GM23338 (cell line): ENCODE measurements around the gene KIAA1671. TPM values are rescaled to one million over a fixed set of nuclear protein-coding genes. Genes with fewer than 3 reads are reported as not detected.

Source experiments
- ATAC-seq: fragments of 200-7000 bp; cut with Tn5 transposase; 3 replicates; pipeline ENCODE4 v1.9.1; 2020
- DNase-seq: peaks from one replicate; pipeline ENCODE4 v3.0.0-alpha.2; 2015; ENCODE audit warnings: low spot score
- H2AFZ ChIP-seq: fragments of 200-600 bp; sonication (generic); 2 replicates; pipeline ENCODE4 v1.8.0; 2016; ENCODE audit warnings: antibody characterized with exemption, mild to moderate bottlenecking, moderate library complexity
- H3F3A ChIP-seq: fragments of 200-600 bp; sonication (generic); replicated peaks from 2 replicates; pipeline ENCODE4 v1.8.0; 2017; ENCODE audit warnings: antibody characterized with exemption, mixed run types, low read depth
- H3K27ac ChIP-seq: fragments of 200-600 bp; sonication (generic); 2 replicates; pipeline ENCODE4 v1.6.1; 2016; ENCODE audit warnings: low read depth
- H3K27me3 ChIP-seq: fragments of 200-600 bp; sonication (generic); 2 replicates; pipeline ENCODE4 v1.8.0; 2016; ENCODE audit warnings: mild to moderate bottlenecking, mixed run types, moderate library complexity; ENCODE audit not compliant: insufficient read depth
- H3K36me3 ChIP-seq: fragments of 200-600 bp; sonication (generic); 2 replicates; pipeline ENCODE4 v1.8.0; 2016; ENCODE audit warnings: mild to moderate bottlenecking; ENCODE audit not compliant: insufficient read depth
- H3K4me1 ChIP-seq: fragments of 200-600 bp; sonication (generic); 2 replicates; pipeline ENCODE4 v1.8.0; 2016; ENCODE audit warnings: mild to moderate bottlenecking, moderate library complexity; ENCODE audit not compliant: insufficient read depth
- H3K4me2 ChIP-seq: fragments of 200-600 bp; sonication (generic); 2 replicates; pipeline ENCODE4 v1.7.1; 2017; ENCODE audit warnings: mixed run types
- H3K4me3 ChIP-seq: fragments of 200-600 bp; sonication (generic); 2 replicates; pipeline ENCODE4 v1.6.1; 2016; ENCODE audit warnings: mixed run types
- H3K79me2 ChIP-seq: fragments of 200-600 bp; sonication (generic); replicated peaks from 2 replicates; pipeline ENCODE4 v1.8.0; 2017; ENCODE audit warnings: mild to moderate bottlenecking; ENCODE audit not compliant: insufficient read depth
- H3K9me2 ChIP-seq: fragments of 200-600 bp; sonication (generic); 2 replicates; pipeline ENCODE4 v1.8.0; 2017; ENCODE audit not compliant: insufficient read depth
- H4K20me1 ChIP-seq: fragments of 200-600 bp; sonication (generic); replicated peaks from 2 replicates; pipeline ENCODE4 v1.8.0; 2017; ENCODE audit warnings: mild to moderate bottlenecking; ENCODE audit not compliant: insufficient read depth
- H3K27ac Mint-ChIP-seq: 2 replicates; pipeline ENCODE4 v1.8.0; 2020; ENCODE audit warnings: inconsistent platforms, mild to moderate bottlenecking, moderate library complexity, mixed read lengths
- H3K27me3 Mint-ChIP-seq: 3 replicates; pipeline ENCODE4 v1.8.0; 2022; ENCODE audit warnings: low read depth, mild to moderate bottlenecking, moderate library complexity, mixed read lengths, inconsistent platforms; ENCODE audit not compliant: insufficient read depth, poor library complexity
- H3K36me3 Mint-ChIP-seq: 3 replicates; pipeline ENCODE4 v1.8.0; 2021; ENCODE audit warnings: low read depth, mild to moderate bottlenecking, inconsistent platforms, moderate library complexity, mixed read lengths
- H3K4me1 Mint-ChIP-seq: 3 replicates; pipeline ENCODE4 v1.8.0; 2020; ENCODE audit warnings: mild to moderate bottlenecking, inconsistent platforms, mixed read lengths
- H3K4me3 Mint-ChIP-seq: 3 replicates; pipeline ENCODE4 v1.8.0; 2021; ENCODE audit warnings: moderate library complexity, mild to moderate bottlenecking, inconsistent platforms, mixed read lengths
- H3K9me3 Mint-ChIP-seq: 3 replicates; pipeline ENCODE4 v1.8.0; 2020; ENCODE audit warnings: moderate library complexity, mild to moderate bottlenecking, inconsistent platforms, mixed read lengths
- CREB1 ChIP-seq: fragments of 250-450 bp; sonication (Bioruptor Pico); IDR thresholded peaks from 2 replicates; pipeline ENCODE4 v1.5.0; 2020; ENCODE audit warnings: low read depth, mild to moderate bottlenecking, moderate library complexity
- CTCF ChIP-seq, 2 experiments: fragments of 200-600 bp in 1 of 2; sonication (generic) in 1 of 2; conservative IDR thresholded peaks; 2 replicates each; pipeline versions ENCODE4 v1.5.1 to v1.6.1; 2016 to 2017; ENCODE audit warnings: antibody characterized with exemption in 2 of 2, low read depth in 2 of 2, mild to moderate bottlenecking in 2 of 2, moderate library complexity in 1 of 2
- ETS1 ChIP-seq: IDR thresholded peaks from 2 replicates; pipeline ENCODE4 v1.6.1; 2016; ENCODE audit warnings: antibody characterized with exemption
- EZH2 ChIP-seq: fragments of 200-600 bp; sonication (generic); IDR thresholded peaks from one replicate; pipeline ENCODE4 v1.8.0; 2017; ENCODE audit warnings: antibody characterized with exemption, mild to moderate bottlenecking, low read depth; ENCODE audit not compliant: unreplicated experiment
- EZH2phosphoT487 ChIP-seq: fragments of 200-600 bp; sonication (generic); IDR thresholded peaks from one replicate; pipeline ENCODE4 v1.8.1; 2018; ENCODE audit warnings: antibody characterized with exemption; ENCODE audit not compliant: unreplicated experiment
- JUNB ChIP-seq: IDR thresholded peaks from one replicate; pipeline ENCODE4 v1.6.1; 2016; ENCODE audit warnings: antibody characterized with exemption; ENCODE audit not compliant: unreplicated experiment
- NANOG ChIP-seq: IDR thresholded peaks from 2 replicates; pipeline ENCODE4 v1.6.1; 2016; ENCODE audit warnings: antibody characterized with exemption, borderline replicate concordance
- POLR2AphosphoS5 ChIP-seq: IDR thresholded peaks from 2 replicates; pipeline ENCODE4 v1.6.1; 2016; ENCODE audit warnings: antibody characterized with exemption, low read depth
- STAT1 ChIP-seq: IDR thresholded peaks from one replicate; pipeline ENCODE4 v1.6.1; 2016; ENCODE audit warnings: antibody characterized with exemption; ENCODE audit not compliant: unreplicated experiment
- ZNF114 ChIP-seq: fragments of 250-450 bp; sonication (Bioruptor Pico); IDR thresholded peaks from 2 replicates; pipeline ENCODE4 v1.5.0; 2020; ENCODE audit warnings: mild to moderate bottlenecking, moderate library complexity
- ZNF331 ChIP-seq: fragments of 250-450 bp; sonication (Bioruptor Pico); IDR thresholded peaks from 2 replicates; pipeline ENCODE4 v1.5.0; 2020; ENCODE audit warnings: low read depth, mild to moderate bottlenecking, moderate library complexity
- polyA plus RNA-seq: library from polyadenylated mRNA; unstranded; fragments of >200 nt; fragmentation: Nextera tagmentation; extraction: Ambion mirVana; gene quantifications from 2 replicates; pipeline ENCODE4 v1.2.1, GENCODE V29; 2016
- total RNA-seq: library from RNA; depleted of rRNA; stranded (reverse); fragments of >200 nt; shearing (Covaris generic); gene quantifications from 2 replicates; pipeline ENCODE4 v1.2.3, GENCODE V29; 2014
- TF ChIP-seq, protein P1 (sequence below): fragments of 250-450 bp; sonication (Bioruptor Pico); IDR thresholded peaks from 2 replicates; pipeline ENCODE4 v1.5.0; 2020; ENCODE audit warnings: mild to moderate bottlenecking, moderate library complexity

The KIAA1671 gene
- total and polyA plus RNA-seq, 2 experiments from 2014 or later, result 6.1 to 27.2 TPM

DNA sequence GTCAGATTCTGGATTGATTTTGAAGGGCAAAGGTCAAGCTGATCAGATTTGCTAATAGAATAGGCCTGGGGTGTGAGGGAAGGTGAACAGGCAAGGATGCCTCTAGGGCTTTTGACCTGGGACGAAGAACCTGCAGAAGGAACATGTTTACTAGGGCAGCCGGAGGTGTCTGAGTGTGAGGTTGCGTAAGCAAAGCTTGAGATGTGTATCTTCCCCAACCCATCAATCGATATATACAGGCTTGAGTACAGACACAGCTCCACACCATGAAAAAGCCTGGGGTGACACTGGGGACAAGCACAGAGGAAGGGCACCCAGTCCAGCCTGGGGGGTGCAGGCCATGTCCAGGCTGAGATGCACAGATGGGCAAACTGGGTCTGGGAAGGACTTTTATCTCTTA is 7.1 kb upstream of the KIAA1671 start (continued):
- no peak for TF ChIP-seq CTCF (conservative IDR thresholded peaks at IDR 0.05; ENCODE audit: low read depth in 2 of 2)

- H3K36me3 ChIP-seq, result no peaks in the 10 kb centered on the region
- H3K4me3 Mint-ChIP-seq, result no peak overlapping the region
- no peaks in the 10 kb centered on the region for H3K9me3 Mint-ChIP-seq
- no peaks in the 10 kb centered on the region for H3K9me2 ChIP-seq
- peak overlapping the region; percentile 34 for H2AFZ ChIP-seq
- no peak for ATAC-seq
- no peaks in the 10 kb centered on the region for H3K79me2 ChIP-seq
- H3K27me3 Mint-ChIP-seq, result peaks cover 10% of the 10 kb centered on the region
- H4K20me1 ChIP-seq, result no peaks in the 10 kb centered on the region
- DNase-seq, result no peak
- no peak overlapping the region for H3K27ac Mint-ChIP-seq
- H3K4me1 ChIP-seq, result peaks cover 18% of the 10 kb centered on the region; the same call in 1 of the 2 replicates
- peak overlapping the region; percentile 49; the same call in 1 of the 2 replicates for H3K4me2 ChIP-seq
- no peaks in the 10 kb centered on the region for H3K36me3 Mint-ChIP-seq
- H3F3A ChIP-seq, result peaks cover 3% of the 10 kb centered on the region; the same call in 1 of the 2 replicates
- H3K4me1 Mint-ChIP-seq, result peaks cover 34% of the 10 kb centered on the region
- no peaks in the 10 kb centered on the region for H3K27me3 ChIP-seq
- H3K4me3 ChIP-seq, result no peak overlapping the region
- H3K27ac ChIP-seq, result peak overlapping the region; percentile 68; the same call in 1 of the 2 replicates
- TF ChIP-seq ETS1, result no peak
- no peak for TF ChIP-seq EZH2
- TF ChIP-seq JUNB, result no peak
- TF ChIP-seq, protein P1, sequence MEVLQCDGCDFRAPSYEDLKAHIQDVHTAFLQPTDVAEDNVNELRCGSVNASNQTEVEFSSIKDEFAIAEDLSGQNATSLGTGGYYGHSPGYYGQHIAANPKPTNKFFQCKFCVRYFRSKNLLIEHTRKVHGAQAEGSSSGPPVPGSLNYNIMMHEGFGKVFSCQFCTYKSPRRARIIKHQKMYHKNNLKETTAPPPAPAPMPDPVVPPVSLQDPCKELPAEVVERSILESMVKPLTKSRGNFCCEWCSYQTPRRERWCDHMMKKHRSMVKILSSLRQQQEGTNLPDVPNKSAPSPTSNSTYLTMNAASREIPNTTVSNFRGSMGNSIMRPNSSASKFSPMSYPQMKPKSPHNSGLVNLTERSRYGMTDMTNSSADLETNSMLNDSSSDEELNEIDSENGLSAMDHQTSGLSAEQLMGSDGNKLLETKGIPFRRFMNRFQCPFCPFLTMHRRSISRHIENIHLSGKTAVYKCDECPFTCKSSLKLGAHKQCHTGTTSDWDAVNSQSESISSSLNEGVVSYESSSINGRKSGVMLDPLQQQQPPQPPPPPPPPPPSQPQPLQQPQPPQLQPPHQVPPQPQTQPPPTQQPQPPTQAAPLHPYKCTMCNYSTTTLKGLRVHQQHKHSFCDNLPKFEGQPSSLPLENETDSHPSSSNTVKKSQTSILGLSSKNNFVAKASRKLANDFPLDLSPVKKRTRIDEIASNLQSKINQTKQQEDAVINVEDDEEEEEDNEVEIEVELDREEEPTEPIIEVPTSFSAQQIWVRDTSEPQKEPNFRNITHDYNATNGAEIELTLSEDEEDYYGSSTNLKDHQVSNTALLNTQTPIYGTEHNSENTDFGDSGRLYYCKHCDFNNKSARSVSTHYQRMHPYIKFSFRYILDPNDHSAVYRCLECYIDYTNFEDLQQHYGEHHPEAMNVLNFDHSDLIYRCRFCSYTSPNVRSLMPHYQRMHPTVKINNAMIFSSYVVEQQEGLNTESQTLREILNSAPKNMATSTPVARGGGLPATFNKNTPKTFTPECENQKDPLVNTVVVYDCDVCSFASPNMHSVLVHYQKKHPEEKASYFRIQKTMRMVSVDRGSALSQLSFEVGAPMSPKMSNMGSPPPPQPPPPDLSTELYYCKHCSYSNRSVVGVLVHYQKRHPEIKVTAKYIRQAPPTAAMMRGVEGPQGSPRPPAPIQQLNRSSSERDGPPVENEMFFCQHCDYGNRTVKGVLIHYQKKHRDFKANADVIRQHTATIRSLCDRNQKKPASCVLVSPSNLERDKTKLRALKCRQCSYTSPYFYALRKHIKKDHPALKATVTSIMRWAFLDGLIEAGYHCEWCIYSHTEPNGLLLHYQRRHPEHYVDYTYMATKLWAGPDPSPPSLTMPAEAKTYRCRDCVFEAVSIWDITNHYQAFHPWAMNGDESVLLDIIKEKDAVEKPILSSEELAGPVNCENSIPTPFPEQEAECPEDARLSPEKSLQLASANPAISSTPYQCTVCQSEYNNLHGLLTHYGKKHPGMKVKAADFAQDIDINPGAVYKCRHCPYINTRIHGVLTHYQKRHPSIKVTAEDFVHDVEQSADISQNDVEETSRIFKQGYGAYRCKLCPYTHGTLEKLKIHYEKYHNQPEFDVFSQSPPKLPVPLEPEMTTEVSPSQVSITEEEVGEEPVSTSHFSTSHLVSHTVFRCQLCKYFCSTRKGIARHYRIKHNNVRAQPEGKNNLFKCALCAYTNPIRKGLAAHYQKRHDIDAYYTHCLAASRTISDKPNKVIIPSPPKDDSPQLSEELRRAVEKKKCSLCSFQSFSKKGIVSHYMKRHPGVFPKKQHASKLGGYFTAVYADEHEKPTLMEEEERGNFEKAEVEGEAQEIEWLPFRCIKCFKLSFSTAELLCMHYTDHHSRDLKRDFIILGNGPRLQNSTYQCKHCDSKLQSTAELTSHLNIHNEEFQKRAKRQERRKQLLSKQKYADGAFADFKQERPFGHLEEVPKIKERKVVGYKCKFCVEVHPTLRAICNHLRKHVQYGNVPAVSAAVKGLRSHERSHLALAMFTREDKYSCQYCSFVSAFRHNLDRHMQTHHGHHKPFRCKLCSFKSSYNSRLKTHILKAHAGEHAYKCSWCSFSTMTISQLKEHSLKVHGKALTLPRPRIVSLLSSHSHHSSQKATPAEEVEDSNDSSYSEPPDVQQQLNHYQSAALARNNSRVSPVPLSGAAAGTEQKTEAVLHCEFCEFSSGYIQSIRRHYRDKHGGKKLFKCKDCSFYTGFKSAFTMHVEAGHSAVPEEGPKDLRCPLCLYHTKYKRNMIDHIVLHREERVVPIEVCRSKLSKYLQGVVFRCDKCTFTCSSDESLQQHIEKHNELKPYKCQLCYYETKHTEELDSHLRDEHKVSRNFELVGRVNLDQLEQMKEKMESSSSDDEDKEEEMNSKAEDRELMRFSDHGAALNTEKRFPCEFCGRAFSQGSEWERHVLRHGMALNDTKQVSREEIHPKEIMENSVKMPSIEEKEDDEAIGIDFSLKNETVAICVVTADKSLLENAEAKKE (CRISPR knock-in tag), result no peak
- TF ChIP-seq CREB1 (CRISPR knock-in tag), result no peak
- TF ChIP-seq POLR2AphosphoS5, result no peak
- no peak for TF ChIP-seq CTCF (conservative IDR thresholded peaks at IDR 0.05; ENCODE audit: low read depth in 2 of 2)
- TF ChIP-seq EZH2phosphoT487, result no peak
- TF ChIP-seq ZNF114, result no peak
- TF ChIP-seq STAT1, result no peak
- no peak for TF ChIP-seq ZNF331
- no peak for TF ChIP-seq NANOG
Observed at GRCh38 chr22:24947383-24947782, 5.1 kb upstream of the KIAA1671 start.
